WI38 (cell line): ENCODE data around the gene PACRG.

Experiments used
- H3K4me3 ChIP-seq: 2 replicates; pipeline ENCODE4 v1.5.1; 2011; ENCODE audit warnings: low read depth, mild to moderate bottlenecking, control low read depth, low read length
- CTCF ChIP-seq: IDR thresholded peaks from 2 replicates; pipeline ENCODE4 v1.5.1; 2012; ENCODE audit warnings: low read depth, mild to moderate bottlenecking, control low read depth, low read length

PACRG gene

DNA sequence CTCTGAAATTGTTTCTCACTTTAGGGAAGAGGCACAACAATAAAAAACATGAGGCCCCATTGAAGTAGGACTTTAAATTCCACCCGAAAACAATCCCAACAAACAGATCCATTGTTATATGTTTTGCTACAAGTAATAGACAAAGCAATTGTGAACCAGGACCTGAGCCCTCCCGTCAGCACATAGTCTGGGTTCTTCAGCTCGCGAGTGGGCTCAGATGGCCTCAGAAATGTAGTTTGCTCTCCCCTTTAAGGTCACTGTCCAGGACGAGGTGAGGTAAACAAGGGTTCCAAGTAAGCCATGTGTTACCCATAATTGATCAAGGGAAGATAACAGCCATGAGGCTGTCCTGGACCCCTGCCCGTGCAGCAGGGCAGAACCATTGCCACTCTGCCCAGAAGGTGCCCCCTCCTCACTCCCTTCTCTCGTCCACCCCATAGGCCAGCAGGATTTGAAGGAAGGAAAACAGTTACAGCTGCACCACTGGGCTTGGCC is 526.6 kb downstream of the PACRG start:
- no peak overlapping the region for H3K4me3 ChIP-seq
- no peak for TF ChIP-seq CTCF

DNA sequence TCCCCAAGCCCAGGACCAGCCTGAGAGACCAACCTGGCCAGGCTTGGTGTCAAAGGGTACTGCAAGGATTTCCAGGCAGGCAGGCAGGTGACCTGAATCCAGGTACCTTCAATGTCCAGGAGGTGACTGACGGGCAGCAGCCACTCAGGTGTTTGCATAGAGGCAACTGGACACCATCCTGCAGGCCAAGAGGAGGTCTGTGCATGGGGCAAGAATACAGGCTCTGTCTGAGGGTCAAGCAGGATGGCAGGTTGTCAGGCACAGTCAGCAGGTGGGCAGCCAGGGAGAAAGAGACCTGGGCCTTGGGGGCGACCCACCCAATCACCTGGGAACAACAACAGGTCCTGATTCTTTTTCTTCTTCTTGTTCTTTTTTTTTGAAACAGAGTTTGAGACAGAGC is 527.5 kb downstream of the PACRG start:
- TF ChIP-seq CTCF = no peak
- no peak overlapping the region for H3K4me3 ChIP-seq

DNA sequence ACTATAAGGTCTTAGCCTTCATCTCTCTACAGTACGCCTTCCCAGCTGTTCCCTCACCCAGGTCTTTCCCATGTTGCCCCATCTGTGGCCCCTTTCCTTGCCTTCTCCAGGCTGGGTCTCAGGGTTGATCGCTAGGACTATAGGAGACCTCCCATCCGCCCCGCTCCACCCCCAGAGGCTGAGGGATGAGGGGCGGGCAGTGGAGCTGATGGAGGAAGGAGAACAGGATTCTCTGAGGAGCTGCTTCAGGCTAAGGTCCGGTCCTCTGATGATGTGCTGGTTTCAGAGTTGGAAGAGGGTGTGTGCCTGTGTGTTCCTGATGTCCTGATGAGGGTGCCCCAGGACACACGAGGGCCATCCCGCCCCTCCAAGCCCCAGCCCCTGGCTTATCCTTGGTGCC is 531.9 kb downstream of the PACRG start:
- TF ChIP-seq CTCF = no peak
- no peak overlapping the region for H3K4me3 ChIP-seq

- TF ChIP-seq CTCF = no peak
- H3K4me3 ChIP-seq = no peak overlapping the region
These were observed 532.5 kb downstream of the PACRG start for GRCh38 chr6:163260111-163260895.

GRCh38 chr6:163260911-163261310 is 533.1 kb downstream of the PACRG start:
- TF ChIP-seq CTCF = no peak
- H3K4me3 ChIP-seq = no peak overlapping the region

- H3K4me3 ChIP-seq = no peak overlapping the region
- TF ChIP-seq CTCF = no peak
These were observed 533.6 kb downstream of the PACRG start for GRCh38 chr6:163261361-163261760.

DNA sequence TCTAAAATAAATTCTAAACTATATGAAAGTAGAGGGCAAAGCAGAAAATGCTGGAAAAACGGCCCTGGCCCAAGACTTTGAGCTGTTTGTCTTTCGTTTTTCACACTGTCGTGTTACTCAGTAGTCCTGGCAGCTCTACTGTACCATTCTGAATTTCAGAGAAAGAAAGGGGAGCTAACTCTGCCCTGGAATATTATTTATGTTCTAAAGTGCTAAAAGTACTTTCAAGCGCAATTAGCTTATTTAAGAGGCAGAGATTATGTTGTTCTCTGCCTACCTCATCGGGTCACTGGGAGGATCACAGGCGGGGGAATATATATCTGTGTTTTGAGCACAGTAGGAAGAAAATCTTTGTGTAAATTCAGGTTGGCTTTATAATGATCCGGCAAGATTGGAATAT is 534.3 kb downstream of the PACRG start:
- H3K4me3 ChIP-seq = no peak overlapping the region
- TF ChIP-seq CTCF = no peak
